ENCODE results near the gene STMP1.

- TF ChIP-seq, protein P1, sequence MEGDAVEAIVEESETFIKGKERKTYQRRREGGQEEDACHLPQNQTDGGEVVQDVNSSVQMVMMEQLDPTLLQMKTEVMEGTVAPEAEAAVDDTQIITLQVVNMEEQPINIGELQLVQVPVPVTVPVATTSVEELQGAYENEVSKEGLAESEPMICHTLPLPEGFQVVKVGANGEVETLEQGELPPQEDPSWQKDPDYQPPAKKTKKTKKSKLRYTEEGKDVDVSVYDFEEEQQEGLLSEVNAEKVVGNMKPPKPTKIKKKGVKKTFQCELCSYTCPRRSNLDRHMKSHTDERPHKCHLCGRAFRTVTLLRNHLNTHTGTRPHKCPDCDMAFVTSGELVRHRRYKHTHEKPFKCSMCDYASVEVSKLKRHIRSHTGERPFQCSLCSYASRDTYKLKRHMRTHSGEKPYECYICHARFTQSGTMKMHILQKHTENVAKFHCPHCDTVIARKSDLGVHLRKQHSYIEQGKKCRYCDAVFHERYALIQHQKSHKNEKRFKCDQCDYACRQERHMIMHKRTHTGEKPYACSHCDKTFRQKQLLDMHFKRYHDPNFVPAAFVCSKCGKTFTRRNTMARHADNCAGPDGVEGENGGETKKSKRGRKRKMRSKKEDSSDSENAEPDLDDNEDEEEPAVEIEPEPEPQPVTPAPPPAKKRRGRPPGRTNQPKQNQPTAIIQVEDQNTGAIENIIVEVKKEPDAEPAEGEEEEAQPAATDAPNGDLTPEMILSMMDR (IDR thresholded peaks at IDR 0.05), result no peak
- TF ChIP-seq POLR2A (IDR thresholded peaks at IDR 0.05), result no peak
These were observed 52.8 kb downstream of the STMP1 start for GRCh38 chr7:135715055-135715522.

Measured in lower leg skin (tissue), 3 donors.